HG03439 (cell line): ENCODE results near the gene CUZD1.

Experiments
- ATAC-seq: cut with Tn5 transposase; IDR thresholded peaks from one replicate; pipeline ENCODE4 v1.9.1; 2021; ENCODE audit warnings: mild to moderate bottlenecking, moderate library complexity; ENCODE audit not compliant: unreplicated experiment

The CUZD1 gene

DNA sequence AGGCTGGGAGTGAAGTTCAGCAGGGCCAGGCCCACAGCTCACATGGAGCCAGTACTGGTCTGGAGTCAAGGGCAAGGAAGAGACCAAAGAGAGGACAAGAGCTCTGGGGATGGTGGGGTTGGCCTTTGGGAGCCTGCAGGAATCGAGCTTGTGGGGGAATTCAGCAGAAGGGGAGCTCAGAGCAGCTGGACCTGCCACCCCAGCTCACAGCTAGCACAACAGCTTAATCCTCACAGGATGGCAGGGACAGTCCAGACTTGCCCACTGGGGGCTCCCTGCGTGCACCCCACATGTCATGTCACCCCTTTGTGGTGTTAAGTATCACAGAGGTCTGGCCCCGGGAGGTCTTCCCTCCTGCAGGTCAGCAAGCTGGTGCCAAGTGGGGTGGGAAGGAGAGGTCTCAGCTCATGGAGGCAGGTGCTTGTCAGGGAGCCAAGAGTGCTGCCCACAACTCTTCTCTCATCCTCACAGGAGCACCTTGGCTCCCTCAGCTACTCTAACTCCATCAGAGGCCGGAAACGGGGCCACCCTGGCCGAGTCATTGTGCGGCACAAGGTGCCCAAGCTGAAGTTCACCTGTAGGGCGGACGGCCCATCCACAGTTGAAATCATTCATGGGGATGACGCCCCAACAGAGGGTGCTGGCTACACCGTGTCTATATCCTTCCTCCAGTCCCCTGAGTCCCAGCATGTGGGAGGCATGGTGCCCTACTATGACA lies 22.5 kb downstream of the CUZD1 start:
- ATAC-seq, result no peak

DNA sequence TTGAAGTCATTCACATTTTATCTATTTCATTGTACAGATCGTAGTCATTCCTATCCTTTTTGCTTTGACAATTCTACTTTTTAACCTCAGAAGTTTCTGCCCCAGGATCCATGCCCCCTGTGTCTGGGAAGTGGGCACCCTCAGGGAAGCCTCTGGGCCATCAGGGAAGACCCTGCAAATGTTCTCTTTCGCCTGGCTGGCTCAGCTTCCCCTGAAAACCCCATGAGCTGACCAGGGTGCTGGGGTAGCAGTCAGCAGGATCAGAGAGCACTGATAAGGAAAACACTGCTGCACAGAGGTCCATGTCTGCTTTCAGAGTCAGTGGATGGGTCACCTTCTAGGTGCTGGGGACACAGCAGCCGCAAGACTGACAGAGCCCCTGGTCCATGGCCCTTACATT lies 23.8 kb downstream of the CUZD1 start:
- ATAC-seq, result no peak

- ATAC-seq, result no peak
Measured at GRCh38 chr10:122815458-122815857, 30.2 kb downstream of the CUZD1 start.

DNA sequence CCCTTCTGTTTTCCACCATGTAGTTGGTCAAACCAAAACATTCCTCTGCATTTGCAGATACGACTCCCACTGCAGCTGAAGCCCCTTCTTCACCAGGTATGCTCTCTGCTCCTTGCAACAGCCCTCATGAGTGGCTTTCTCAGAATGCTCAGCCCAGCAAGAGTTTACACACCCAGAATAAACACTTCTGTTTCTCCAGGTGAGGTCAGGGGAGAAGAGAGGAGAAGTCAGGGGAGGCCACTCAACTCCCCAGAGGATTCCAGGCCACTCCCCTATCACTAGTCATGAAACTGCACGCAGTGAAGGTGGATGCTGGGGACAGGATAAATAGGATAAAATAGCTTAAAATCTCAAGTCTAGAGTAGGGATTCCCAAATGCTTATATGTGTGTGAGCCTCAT lies 31.2 kb downstream of the CUZD1 start:
- ATAC-seq, result no peak

GRCh38 chr10:122812751-122813150 lies 32.9 kb downstream of the CUZD1 start:
- ATAC-seq, result no peak

DNA sequence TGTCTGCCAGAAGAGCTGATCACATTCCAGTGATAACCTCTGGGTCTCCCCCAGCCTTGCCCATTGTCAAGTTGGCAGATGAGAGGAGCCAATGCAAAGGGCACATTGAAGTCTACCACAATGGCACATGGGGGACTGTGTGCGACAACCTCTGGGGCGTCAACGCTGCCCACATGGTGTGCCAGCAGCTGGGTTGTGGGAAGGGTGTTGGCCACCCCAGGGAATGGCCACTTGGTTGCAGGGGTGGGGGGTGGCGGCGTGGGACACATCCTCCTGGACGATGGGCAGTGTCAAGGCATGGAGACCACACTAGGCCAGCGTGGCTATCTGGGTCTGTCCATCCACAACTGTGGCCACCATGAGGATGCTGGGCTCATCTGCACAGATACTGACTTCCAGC lies 43.4 kb downstream of the CUZD1 start:
- no peak for ATAC-seq

DNA sequence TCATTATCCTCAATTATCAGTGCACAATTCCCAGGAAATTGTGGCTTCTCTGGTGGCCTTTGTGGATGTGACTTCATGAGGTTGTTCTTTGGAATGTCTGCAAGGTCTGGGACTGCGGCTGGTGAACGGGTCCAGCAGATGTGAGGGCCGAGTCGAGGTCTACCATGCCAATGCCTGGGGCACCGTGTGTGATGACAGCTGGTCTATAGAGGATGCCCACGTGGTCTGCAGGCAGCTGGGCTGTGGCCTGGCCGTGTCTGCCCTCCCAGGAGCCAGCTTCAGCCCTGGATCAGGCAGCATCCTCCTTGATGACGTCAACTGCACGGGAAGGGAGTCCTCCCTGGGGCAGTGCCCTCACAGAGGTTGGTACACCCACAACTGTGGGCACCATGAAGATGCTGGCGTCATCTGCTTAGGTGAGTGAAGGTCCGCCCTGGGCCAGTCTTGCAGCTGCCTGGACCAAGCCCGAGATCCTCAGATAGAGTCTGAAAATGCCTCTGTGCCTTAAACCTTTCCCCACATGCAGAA lies 46.9 kb downstream of the CUZD1 start:
- no peak for ATAC-seq

DNA sequence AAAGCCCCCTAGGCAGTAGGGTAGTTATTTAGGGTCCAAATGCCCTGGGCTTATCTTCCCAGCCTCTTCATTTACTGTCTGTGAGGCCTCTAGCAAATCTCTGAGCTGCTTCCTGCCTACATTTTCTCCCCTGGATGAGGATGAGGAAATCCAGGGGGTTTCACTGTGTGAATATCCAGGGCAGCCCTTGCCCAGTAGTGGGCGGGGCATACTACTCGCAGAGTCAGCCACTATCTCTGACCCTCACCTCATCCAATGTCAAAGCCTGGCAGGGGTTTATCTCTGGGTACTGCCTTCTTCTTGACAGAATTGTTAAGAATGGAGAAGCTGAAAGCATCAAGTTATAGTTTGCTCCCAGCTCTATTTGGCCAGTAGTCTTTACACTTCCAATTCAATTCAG lies 48.9 kb downstream of the CUZD1 start:
- ATAC-seq, result no peak

DNA sequence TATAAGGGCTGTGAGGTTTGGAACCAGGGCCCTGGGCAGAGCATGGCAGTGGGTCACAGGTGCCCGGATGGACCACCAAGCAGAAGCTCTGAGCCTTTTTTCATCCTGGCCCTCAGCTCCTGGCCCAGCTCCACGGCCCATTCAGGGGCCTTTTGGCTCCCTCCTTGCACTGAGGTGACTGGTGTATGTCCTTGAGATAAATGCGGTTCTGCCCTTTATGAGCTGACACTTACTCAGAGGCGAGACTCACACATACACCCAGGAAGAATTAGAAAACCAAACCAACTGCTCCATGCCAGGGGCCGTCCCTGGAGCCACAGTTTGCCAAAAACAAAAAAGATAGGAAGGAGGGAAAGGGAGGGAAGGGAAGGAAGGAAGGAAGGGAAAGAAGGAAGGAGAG lies 49.7 kb downstream of the CUZD1 start:
- ATAC-seq, result no peak

DNA sequence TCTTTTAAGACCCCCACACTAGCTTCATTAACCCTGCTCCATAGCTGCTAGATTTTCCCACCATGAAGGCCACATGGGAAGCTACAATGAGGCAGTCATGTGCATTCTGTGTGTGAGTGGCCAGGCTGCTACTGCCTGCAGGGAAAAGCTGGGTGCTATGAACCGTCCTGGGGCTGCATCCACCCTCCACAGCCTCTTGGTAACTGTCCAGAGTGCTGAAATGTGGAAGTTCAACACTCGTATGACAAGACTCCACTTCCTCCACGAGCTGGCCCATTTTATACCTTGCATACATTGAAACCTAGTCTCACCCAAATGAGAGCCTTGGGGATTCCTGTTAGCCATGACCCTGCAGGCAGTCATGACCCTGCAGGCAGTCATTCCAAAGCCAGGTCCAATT lies 59.4 kb downstream of the CUZD1 start:
- ATAC-seq, result no peak

DNA sequence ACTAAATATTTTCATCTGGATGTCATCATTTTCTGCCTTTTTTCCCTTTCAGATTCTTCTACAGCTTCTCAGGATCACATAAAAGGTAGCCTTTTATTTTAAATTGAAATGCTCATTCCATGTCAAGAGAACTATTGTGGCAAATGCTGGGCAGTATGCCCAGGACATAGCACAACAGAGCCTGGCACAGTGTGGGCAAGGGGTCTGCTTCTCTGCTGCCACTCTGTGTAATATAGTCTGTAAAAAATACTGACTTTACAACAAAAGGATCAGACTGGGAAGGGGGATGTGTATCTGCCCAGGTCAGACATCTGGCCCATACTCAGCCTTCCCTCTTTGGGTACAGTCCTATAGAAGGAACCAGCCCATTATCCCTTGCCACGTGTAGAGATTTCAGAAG lies 62.7 kb downstream of the CUZD1 start:
- ATAC-seq, result no peak
